ENCODE data around the gene POMC. TPM values are rescaled to one million over a fixed set of nuclear protein-coding genes. Genes with fewer than 3 reads are reported as not detected.
"Not testable (repeated sequence)": the region's sequence is repeated elsewhere in the genome, so short reads cannot be mapped to it uniquely, and the experiment has no call there.

Gene POMC
- total and polyA plus RNA-seq, 4 donors: 3.2 to 4.2 (median 3.8) TPM

DNA sequence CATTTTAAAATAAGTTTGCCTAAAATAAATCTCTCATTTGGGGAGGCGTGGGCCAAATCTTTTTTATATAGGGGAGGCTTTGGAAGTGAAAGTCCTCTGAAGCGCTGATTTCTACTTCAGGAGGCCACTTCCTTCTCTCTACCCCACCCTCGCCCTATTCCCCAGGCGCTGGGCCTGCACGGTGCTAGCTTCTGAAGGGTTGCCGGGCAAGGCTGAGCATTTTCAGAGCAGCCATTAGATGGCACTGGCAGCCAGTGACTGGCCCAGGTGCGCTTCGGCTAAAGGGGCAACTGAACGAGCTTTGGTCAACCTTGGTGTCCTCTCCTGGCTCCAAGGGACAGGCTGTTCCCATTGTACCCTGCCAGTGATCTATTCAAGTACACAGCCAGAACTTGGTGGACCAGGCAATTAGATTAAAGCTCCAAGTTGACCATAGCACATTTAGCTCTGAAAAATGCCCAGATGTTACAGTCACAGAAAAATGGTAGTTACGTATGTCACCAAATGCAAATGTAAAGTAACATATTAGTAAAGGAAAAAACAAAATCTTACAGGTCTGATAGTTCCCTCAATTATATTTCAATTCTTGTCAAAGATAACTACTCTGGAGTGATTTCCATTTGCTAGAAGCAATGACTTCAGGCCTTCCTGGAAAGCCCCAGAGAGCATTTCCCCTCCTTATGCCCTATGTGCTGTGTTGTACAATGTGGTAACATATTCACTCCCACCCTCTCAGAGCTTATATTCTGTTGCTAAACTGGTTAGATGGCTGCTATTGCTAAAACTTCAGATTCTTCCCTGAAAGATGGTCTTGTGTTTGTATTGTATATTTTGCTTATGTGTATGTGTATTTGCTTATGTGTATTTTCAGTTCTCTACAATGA is 2.1 kb downstream of the POMC start:
- peaks cover 0 to 15% (median 0%) of the 10 kb centered on the region in 4 donors for H3K9me3 ChIP-seq (ENCODE audit: control insufficient read depth in 4 of 4, insufficient read depth in 3 of 4, low read length in 3 of 4)
- H3K27ac ChIP-seq (ENCODE audit: low read depth in 1 of 2, low read length in 1 of 2): no peak overlapping the region
- H3K36me3 ChIP-seq (ENCODE audit: control insufficient read depth in 4 of 4, insufficient read depth in 4 of 4, low read length in 4 of 4): no peaks in the 10 kb centered on the region
- H3K4me1 ChIP-seq (ENCODE audit: control insufficient read depth in 5 of 5, insufficient read depth in 5 of 5, low read length in 5 of 5): peaks cover 0 to 13% (median 0%) of the 10 kb centered on the region in 5 donors
- H3K4me3 ChIP-seq: no peak overlapping the region
- TF ChIP-seq, protein P1, sequence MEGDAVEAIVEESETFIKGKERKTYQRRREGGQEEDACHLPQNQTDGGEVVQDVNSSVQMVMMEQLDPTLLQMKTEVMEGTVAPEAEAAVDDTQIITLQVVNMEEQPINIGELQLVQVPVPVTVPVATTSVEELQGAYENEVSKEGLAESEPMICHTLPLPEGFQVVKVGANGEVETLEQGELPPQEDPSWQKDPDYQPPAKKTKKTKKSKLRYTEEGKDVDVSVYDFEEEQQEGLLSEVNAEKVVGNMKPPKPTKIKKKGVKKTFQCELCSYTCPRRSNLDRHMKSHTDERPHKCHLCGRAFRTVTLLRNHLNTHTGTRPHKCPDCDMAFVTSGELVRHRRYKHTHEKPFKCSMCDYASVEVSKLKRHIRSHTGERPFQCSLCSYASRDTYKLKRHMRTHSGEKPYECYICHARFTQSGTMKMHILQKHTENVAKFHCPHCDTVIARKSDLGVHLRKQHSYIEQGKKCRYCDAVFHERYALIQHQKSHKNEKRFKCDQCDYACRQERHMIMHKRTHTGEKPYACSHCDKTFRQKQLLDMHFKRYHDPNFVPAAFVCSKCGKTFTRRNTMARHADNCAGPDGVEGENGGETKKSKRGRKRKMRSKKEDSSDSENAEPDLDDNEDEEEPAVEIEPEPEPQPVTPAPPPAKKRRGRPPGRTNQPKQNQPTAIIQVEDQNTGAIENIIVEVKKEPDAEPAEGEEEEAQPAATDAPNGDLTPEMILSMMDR (IDR thresholded peaks at IDR 0.05; ENCODE audit: control extremely low read depth, extremely low read depth): no peak
- ATAC-seq (ENCODE audit: insufficient read depth, low FRiP score) (no peak), DNase-seq (peak in 1 of 3 donors; percentile 17)
- H3K9ac ChIP-seq (ENCODE audit: insufficient read depth in 1 of 2, low read length in 2 of 2): no peak overlapping the region
- WGBS, 2 donors: 35 to 67% methylated on average over 10 of the region's 10 CpGs
- peaks cover 4 to 63% (median 48%) of the 10 kb centered on the region in 3 donors for H3K27me3 ChIP-seq (ENCODE audit: control insufficient read depth in 3 of 3, insufficient read depth in 3 of 3, low read length in 2 of 3)

DNA sequence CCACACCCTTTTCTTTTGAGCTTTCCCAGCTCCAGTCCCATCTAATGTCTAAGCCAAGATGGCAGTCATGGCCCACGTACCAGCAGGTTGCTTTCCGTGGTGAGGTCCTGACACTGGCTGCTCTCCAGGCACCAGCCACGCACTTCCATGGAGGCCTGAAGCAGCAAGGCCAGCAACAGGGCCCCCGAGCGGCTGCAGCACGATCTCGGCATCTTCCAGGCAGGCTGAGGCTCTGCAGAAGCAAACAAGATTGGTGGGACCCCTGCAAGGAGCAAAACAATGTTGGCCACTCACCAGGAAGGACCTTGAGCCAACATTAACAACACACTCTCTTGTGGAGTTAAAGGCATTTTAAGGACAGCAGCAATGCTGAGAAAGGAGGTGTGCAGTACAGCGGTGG is 3.8 kb downstream of the POMC start:
- DNase-seq: peak in 2 of 3 donors; percentile 6 to 12
- Histone ChIP-seq H3K9me3 (ENCODE audit: control insufficient read depth in 4 of 4, insufficient read depth in 3 of 4, low read length in 3 of 4) (peaks cover 0 to 12% (median 0%) of the 10 kb centered on the region in 4 donors), H3K9ac (ENCODE audit: insufficient read depth in 1 of 2, low read length in 2 of 2) (no peak overlapping the region), H3K4me1 (ENCODE audit: control insufficient read depth in 5 of 5, insufficient read depth in 5 of 5, low read length in 5 of 5) (peaks cover 0 to 16% (median 9%) of the 10 kb centered on the region in 5 donors), H3K36me3 (ENCODE audit: control insufficient read depth in 4 of 4, insufficient read depth in 4 of 4, low read length in 4 of 4) (no peaks in the 10 kb centered on the region), H3K27me3 (ENCODE audit: control insufficient read depth in 3 of 3, insufficient read depth in 3 of 3, low read length in 2 of 3) (peaks cover 1 to 57% (median 44%) of the 10 kb centered on the region in 3 donors), H3K27ac (ENCODE audit: low read depth in 1 of 2, low read length in 1 of 2) (no peak overlapping the region), H3K4me3 (no peak overlapping the region)
- ATAC-seq (ENCODE audit: insufficient read depth, low FRiP score): no peak
- TF ChIP-seq, protein P1 (IDR thresholded peaks at IDR 0.05; ENCODE audit: control extremely low read depth, extremely low read depth): no peak
- WGBS, 2 donors: 76 to 82% methylated on average over 8 of the region's 8 CpGs

DNA sequence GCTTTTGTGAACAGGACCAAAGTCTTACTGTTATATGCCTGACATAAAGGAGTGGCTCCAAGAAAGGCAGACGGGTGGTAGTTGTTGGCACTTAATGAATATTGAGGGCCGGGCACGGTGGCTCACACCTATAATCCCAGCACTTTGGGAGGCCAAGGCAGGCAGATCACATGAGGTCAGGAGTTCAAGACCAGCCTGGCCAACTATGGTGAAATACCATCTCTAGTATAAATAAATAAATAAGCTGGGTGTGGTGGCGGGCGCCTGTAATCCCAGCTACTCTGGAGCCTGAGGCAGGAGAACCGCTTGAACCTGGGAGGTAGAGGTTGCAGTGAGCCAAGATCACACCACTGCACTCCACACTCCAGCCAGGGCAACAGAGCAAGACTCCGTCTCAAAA is 6.3 kb downstream of the POMC start:
- H3K27ac ChIP-seq (ENCODE audit: low read depth in 1 of 2, low read length in 1 of 2); H3K9ac ChIP-seq (ENCODE audit: insufficient read depth in 1 of 2, low read length in 2 of 2); DNase-seq; H3K4me3 ChIP-seq; H3K9me3 ChIP-seq (ENCODE audit: control insufficient read depth in 4 of 4, insufficient read depth in 3 of 4, low read length in 3 of 4); H3K36me3 ChIP-seq (ENCODE audit: control insufficient read depth in 4 of 4, insufficient read depth in 4 of 4, low read length in 4 of 4); ATAC-seq (ENCODE audit: insufficient read depth, low FRiP score): not testable (repeated sequence)
- peaks cover 0 to 34% (median 25%) of the 10 kb centered on the region in 3 donors for H3K27me3 ChIP-seq (ENCODE audit: control insufficient read depth in 3 of 3, insufficient read depth in 3 of 3, low read length in 2 of 3)
- peaks cover 0 to 11% (median 9%) of the 10 kb centered on the region in 5 donors for H3K4me1 ChIP-seq (ENCODE audit: control insufficient read depth in 5 of 5, insufficient read depth in 5 of 5, low read length in 5 of 5)
- WGBS, 2 donors: 97 to 99% methylated on average over 7 of the region's 7 CpGs

DNA sequence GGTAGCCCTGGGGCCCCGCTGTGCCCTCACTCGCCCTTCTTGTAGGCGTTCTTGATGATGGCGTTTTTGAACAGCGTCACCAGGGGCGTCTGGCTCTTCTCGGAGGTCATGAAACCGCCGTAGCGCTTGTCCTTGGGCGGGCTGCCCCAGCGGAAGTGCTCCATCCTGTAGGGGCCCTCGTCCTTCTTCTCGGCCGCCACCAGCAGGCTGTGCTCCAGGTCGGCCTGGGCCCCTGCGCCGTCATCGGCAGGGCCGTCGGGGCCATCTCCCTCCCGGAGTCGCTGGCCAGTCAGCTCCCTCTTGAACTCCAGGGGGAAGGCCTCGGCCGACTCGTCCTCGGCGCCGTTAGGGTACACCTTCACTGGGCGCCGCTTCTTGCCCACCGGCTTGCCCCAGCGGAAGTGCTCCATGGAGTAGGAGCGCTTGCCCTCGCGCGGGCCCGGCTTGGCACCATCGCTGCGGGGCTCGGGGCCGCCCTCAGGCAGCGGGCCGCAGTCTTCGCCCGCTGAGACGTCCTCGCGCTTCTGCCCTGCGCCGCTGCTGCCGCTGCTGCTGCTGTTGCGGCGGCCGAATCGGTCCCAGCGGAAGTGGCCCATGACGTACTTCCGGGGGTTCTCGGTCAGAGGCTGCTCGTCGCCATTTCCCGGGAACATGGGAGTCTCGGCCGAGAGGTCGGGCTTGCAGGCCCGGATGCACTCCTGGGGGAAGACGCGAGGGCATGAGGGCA is 7.2 kb downstream of the POMC start:
- H3K9ac ChIP-seq (ENCODE audit: insufficient read depth in 1 of 2, low read length in 2 of 2): no peak overlapping the region
- H3K4me1 ChIP-seq (ENCODE audit: control insufficient read depth in 5 of 5, insufficient read depth in 5 of 5, low read length in 5 of 5): peaks cover 0 to 11% (median 9%) of the 10 kb centered on the region in 5 donors
- 37 to 63% methylated on average over 67 to 69 of the region's 69 CpGs for WGBS, 2 donors
- H3K4me3 ChIP-seq: peak overlapping the region; percentile 43
- no peaks in the 10 kb centered on the region for H3K36me3 ChIP-seq (ENCODE audit: control insufficient read depth in 4 of 4, insufficient read depth in 4 of 4, low read length in 4 of 4)
- peaks cover 0 to 9% (median 0%) of the 10 kb centered on the region in 4 donors for H3K9me3 ChIP-seq (ENCODE audit: control insufficient read depth in 4 of 4, insufficient read depth in 3 of 4, low read length in 3 of 4)
- H3K27me3 ChIP-seq (ENCODE audit: control insufficient read depth in 3 of 3, insufficient read depth in 3 of 3, low read length in 2 of 3): peaks cover 0 to 26% (median 17%) of the 10 kb centered on the region in 3 donors
- peak overlapping the region; percentile 28 to 69 for H3K27ac ChIP-seq (ENCODE audit: low read depth in 1 of 2, low read length in 1 of 2)
- TF ChIP-seq, protein P1 (IDR thresholded peaks at IDR 0.05; ENCODE audit: control extremely low read depth, extremely low read depth): no peak
- peak; percentile 68 to 70 (median 69) for DNase-seq
- ATAC-seq (ENCODE audit: insufficient read depth, low FRiP score): peak; percentile 49

Measured in lung (tissue), 12 donors.